Endothelial cell of umbilical vein (primary cell): ENCODE results near the gene PASK. TPM values are rescaled to one million over a fixed set of nuclear protein-coding genes. Genes with fewer than 3 reads are reported as not detected.

Experiments
- BruUV-seq: library from RNA; stranded (reverse); fragments of 400-500 nt; replicated peaks from 2 replicates; lab custom pipeline; 2021; lab: Mats Ljungman, UMichigan
- CTCF ChIA-PET: fragments of 300-600, 350-600 bp; sonication (Branson Sonifier 250); formaldehyde crosslinking; loops from one replicate; lab custom pipeline; 2021; ENCODE audit warnings: antibody characterized with exemption, inconsistent platforms; lab: Charles Lee
- POLR2A ChIA-PET: fragments of 300-600, 350-600 bp; sonication (Branson Sonifier 250); formaldehyde crosslinking; loops from one replicate; lab custom pipeline; 2021; ENCODE audit warnings: antibody characterized with exemption, inconsistent platforms; lab: Charles Lee
- DNase-seq: peaks from one replicate; pipeline ENCODE4 v3.0.0-alpha.2; 2011; ENCODE audit warnings: low read depth, low spot score
- FAIRE-seq: peaks from 2 replicates; lab custom pipeline; 2011; peaks lifted over from hg19 to GRCh38; lab: Jason Lieb, UNC
- H2AFZ ChIP-seq: 2 replicates; pipeline ENCODE4 v1.6.0; 2012; ENCODE audit warnings: low read depth, low read length, control low read depth, inconsistent platforms
- H3K27ac ChIP-seq: 2 replicates; pipeline ENCODE4 v1.5.1; 2011; ENCODE audit warnings: low read depth, mild to moderate bottlenecking, control low read depth, low read length, moderate library complexity; ENCODE audit not compliant: insufficient read depth
- H3K27me3 ChIP-seq, 2 experiments: 2 replicates each; pipeline versions ENCODE4 v1.6.0 to v1.6.1; 2011; ENCODE audit warnings: low read length in 2 of 2, mixed read lengths in 1 of 2; ENCODE audit not compliant: control insufficient read depth in 2 of 2, insufficient read depth in 2 of 2
- H3K36me3 ChIP-seq, 2 experiments: 2 replicates in 1 of 2; 3 replicates in 1 of 2; pipeline ENCODE4 v1.5.1; 2011; ENCODE audit warnings: low read length in 2 of 2, mild to moderate bottlenecking in 1 of 2, moderate library complexity in 1 of 2; ENCODE audit not compliant: control insufficient read depth in 2 of 2, insufficient read depth in 2 of 2; ENCODE audit errors: extremely low read depth in 1 of 2
- H3K4me1 ChIP-seq: 3 replicates; pipeline ENCODE4 v1.5.1; 2011; ENCODE audit warnings: mild to moderate bottlenecking, low read length; ENCODE audit not compliant: control insufficient read depth, insufficient read depth; ENCODE audit errors: extremely low read depth
- H3K4me2 ChIP-seq: 2 replicates; pipeline ENCODE4 v1.6.1; 2011; ENCODE audit warnings: low read length, control low read depth, mixed read lengths; ENCODE audit not compliant: insufficient read depth
- H3K4me3 ChIP-seq, 3 experiments: fragments of 200-600 bp in 1 of 3; sonication (generic), shearing (Covaris generic) in 1 of 3; replicated peaks in 1 of 3; 2 replicates each; pipeline ENCODE4 v1.5.1; 2011 to 2016; ENCODE audit warnings: control low read depth in 3 of 3, low read length in 3 of 3, mild to moderate bottlenecking in 2 of 3, inconsistent platforms in 1 of 3, low read depth in 1 of 3, moderate library complexity in 1 of 3; ENCODE audit not compliant: insufficient read depth in 1 of 3
- H3K79me2 ChIP-seq: 2 replicates; pipeline ENCODE4 v1.6.0; 2012; ENCODE audit warnings: low read length, inconsistent platforms; ENCODE audit not compliant: control insufficient read depth, insufficient read depth
- H3K9ac ChIP-seq: replicated peaks from 2 replicates; pipeline ENCODE3; 2011; ENCODE audit warnings: low read length, control low read depth; ENCODE audit not compliant: insufficient read depth; ENCODE audit errors: extremely low read depth
- H3K9me1 ChIP-seq: replicated peaks from 3 replicates; pipeline ENCODE4 v1.6.0; 2011; ENCODE audit warnings: mild to moderate bottlenecking, low read length; ENCODE audit not compliant: control insufficient read depth, insufficient read depth; ENCODE audit errors: extremely low read depth
- H3K9me3 ChIP-seq: replicated peaks from 2 replicates; pipeline ENCODE4 v1.5.1; 2012; ENCODE audit warnings: low read length, inconsistent platforms; ENCODE audit not compliant: control insufficient read depth, insufficient read depth
- H4K20me1 ChIP-seq: replicated peaks from 2 replicates; pipeline ENCODE3; 2011; ENCODE audit warnings: mild to moderate bottlenecking, low read length; ENCODE audit not compliant: control insufficient read depth, insufficient read depth; ENCODE audit errors: extremely low read depth
- EZH2 ChIP-seq: IDR thresholded peaks from 2 replicates; pipeline ENCODE4 v1.6.1; 2012; ENCODE audit warnings: borderline replicate concordance, low read depth, mild to moderate bottlenecking, moderate library complexity, low read length, inconsistent platforms; ENCODE audit not compliant: severe bottlenecking
- FOS ChIP-seq: IDR thresholded peaks from 2 replicates; pipeline ENCODE4 v1.6.1; 2011; ENCODE audit warnings: mild to moderate bottlenecking, low read length, moderate library complexity, borderline replicate concordance; ENCODE audit not compliant: insufficient read depth
- dilution Hi-C: fragments of 300-500 bp; cut with MboI; formaldehyde crosslinking; loops from one replicate; pipeline ENCODE4 v1.15.0; 2019; ENCODE audit warnings: low sequenced_read_pairs; ENCODE audit not compliant: extremely low pct_ligation_motif_present
- intact Hi-C: fragments of 100-400 bp; cut with micrococcal nuclease; formaldehyde crosslinking; loops from one replicate; pipeline ENCODE4 v1.10.0; 2022
- polyA plus RNA-seq, 4 experiments: library from polyadenylated mRNA; depleted of rRNA in 3 of 4; stranded (reverse) in 3 of 4; unstranded in 1 of 4; fragments of >200 nt; gene quantifications; 2 replicates each; pipeline versions ENCODE4 v1.2.1 to v1.2.3, GENCODE V29; 2011 to 2012; ENCODE audit warnings: missing spikeins in 1 of 4
- total RNA-seq: library from RNA; stranded (reverse); gene quantifications from 2 replicates; pipeline ENCODE4 v1.2.3, GENCODE V29; 2021
- TF ChIP-seq, protein P1 (sequence below), 2 donors: IDR thresholded peaks; 1 replicate in 1 of 2; 2 replicates in 1 of 2; pipeline ENCODE4 v1.5.1; 2011; ENCODE audit warnings: low read length in 2 of 2, mild to moderate bottlenecking in 2 of 2, moderate library complexity in 2 of 2, control low read depth in 1 of 2, inconsistent platforms in 1 of 2, low read depth in 1 of 2; ENCODE audit not compliant: insufficient read depth in 1 of 2; ENCODE audit errors: extremely low read depth in 1 of 2

PASK gene
- total and polyA plus RNA-seq, 2 donors (not counting 3 experiments of a cell fraction or from before 2014, with no cell fraction given): 5.7 to 17.3 TPM

DNA sequence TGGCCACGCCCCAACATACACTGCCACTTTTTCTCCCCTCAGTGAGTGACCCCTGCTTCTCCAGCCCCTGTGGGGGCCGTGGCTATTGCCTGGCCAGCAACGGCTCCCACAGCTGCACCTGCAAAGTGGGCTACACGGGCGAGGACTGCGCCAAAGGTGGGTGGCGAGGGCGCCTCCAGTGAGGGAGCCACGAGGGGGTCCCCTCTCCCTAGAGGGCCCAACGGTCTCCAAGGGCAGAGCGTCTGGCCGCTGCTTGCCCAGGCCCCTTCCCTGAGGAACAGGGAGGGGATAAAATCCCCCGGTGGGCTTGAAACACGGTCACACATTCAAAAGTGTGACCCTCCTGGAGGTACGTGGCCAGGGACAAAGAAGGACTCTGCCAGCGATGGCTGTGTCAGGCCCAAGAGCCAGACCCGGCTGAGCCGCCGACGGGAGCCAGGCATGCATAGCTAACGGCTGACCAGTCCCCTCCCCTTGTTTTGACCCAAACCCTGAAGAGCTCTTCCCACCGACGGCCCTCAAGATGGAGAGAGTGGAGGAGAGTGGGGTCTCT, 84.4 kb downstream of the PASK start:
- no TSS peak for BruUV-seq
- FAIRE-seq (no peak), DNase-seq (no peak)
- no peak overlapping the region for H3K4me2 ChIP-seq
- intact Hi-C loops: no loop called here
- no peaks in the 10 kb centered on the region for H3K36me3 ChIP-seq
- H3K79me2 ChIP-seq: no peaks in the 10 kb centered on the region
- H3K4me3 ChIP-seq: no peak overlapping the region
- no peak overlapping the region for H3K27ac ChIP-seq
- H3K9me1 ChIP-seq: no peaks in the 10 kb centered on the region
- ChIA-PET CTCF (interaction anchor here (1.0 to 1.3 kb wide), 3 partner anchors 14 to 151 kb away, joined by 3 to 4 read pairs (median 3); no protein-coding TSS in a partner anchor), POLR2A (no interaction called here)
- TF ChIP-seq EZH2 (no peak), FOS (no peak)
- TF ChIP-seq, protein P1, sequence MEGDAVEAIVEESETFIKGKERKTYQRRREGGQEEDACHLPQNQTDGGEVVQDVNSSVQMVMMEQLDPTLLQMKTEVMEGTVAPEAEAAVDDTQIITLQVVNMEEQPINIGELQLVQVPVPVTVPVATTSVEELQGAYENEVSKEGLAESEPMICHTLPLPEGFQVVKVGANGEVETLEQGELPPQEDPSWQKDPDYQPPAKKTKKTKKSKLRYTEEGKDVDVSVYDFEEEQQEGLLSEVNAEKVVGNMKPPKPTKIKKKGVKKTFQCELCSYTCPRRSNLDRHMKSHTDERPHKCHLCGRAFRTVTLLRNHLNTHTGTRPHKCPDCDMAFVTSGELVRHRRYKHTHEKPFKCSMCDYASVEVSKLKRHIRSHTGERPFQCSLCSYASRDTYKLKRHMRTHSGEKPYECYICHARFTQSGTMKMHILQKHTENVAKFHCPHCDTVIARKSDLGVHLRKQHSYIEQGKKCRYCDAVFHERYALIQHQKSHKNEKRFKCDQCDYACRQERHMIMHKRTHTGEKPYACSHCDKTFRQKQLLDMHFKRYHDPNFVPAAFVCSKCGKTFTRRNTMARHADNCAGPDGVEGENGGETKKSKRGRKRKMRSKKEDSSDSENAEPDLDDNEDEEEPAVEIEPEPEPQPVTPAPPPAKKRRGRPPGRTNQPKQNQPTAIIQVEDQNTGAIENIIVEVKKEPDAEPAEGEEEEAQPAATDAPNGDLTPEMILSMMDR (IDR thresholded peaks at IDR 0.05; ENCODE audit: extremely low read depth in 1 of 2, insufficient read depth in 1 of 2, low read depth in 1 of 2, low read length in 2 of 2): no peak
- no peaks in the 10 kb centered on the region for H3K9me3 ChIP-seq
- no peaks in the 10 kb centered on the region for H3K4me1 ChIP-seq
- H3K27me3 ChIP-seq: no peaks in the 10 kb centered on the region
- H4K20me1 ChIP-seq: no peaks in the 10 kb centered on the region
- dilution Hi-C loops: no loop called here
- no peak overlapping the region for H2AFZ ChIP-seq
- no peak overlapping the region for H3K9ac ChIP-seq
